Endodermal cell (in vitro differentiated cells): Measurements from ENCODE around the gene PCTP. TPM values are rescaled to one million over a fixed set of nuclear protein-coding genes. Genes with fewer than 3 reads are reported as not detected.

Source experiments
- DNase-seq: peaks from one replicate; pipeline ENCODE4 v3.0.0-alpha.2; 2017
- H3K27ac ChIP-seq: 2 replicates; pipeline ENCODE4 v1.5.1; 2013; ENCODE audit warnings: mild to moderate bottlenecking, low read depth, low read length, moderate library complexity
- H3K27me3 ChIP-seq: 2 replicates; pipeline ENCODE4 v1.6.1; 2013; ENCODE audit warnings: mild to moderate bottlenecking, low read length, moderate library complexity; ENCODE audit not compliant: insufficient read depth, control insufficient read depth, poor library complexity, severe bottlenecking
- H3K36me3 ChIP-seq: 2 replicates; pipeline ENCODE4 v1.7.0; 2013; ENCODE audit warnings: mild to moderate bottlenecking, low read length, moderate library complexity; ENCODE audit not compliant: control insufficient read depth, insufficient read depth
- H3K4me1 ChIP-seq: one replicate; pipeline ENCODE4 v1.7.0; 2013; ENCODE audit warnings: low read length; ENCODE audit not compliant: control insufficient read depth, insufficient read depth
- H3K4me3 ChIP-seq: 2 replicates; pipeline ENCODE4 v1.5.1; 2013; ENCODE audit warnings: mild to moderate bottlenecking, low read length, moderate library complexity
- H3K9ac ChIP-seq: 2 replicates; pipeline ENCODE4 v1.6.1; 2013; ENCODE audit warnings: mild to moderate bottlenecking, low read length, moderate library complexity; ENCODE audit not compliant: poor library complexity, severe bottlenecking; ENCODE audit errors: extremely low read depth
- H3K9me3 ChIP-seq: 2 replicates; pipeline ENCODE4 v1.6.1; 2013; ENCODE audit warnings: mild to moderate bottlenecking, low read length, moderate library complexity; ENCODE audit not compliant: control insufficient read depth
- H3K27ac Mint-ChIP-seq: 2 replicates; pipeline ENCODE4 v1.8.0; 2020; ENCODE audit warnings: mixed read lengths
- H3K27me3 Mint-ChIP-seq: 2 replicates; pipeline ENCODE4 v1.8.0; 2021; ENCODE audit warnings: mild to moderate bottlenecking, mixed read lengths; ENCODE audit not compliant: insufficient read depth
- H3K36me3 Mint-ChIP-seq: 2 replicates; pipeline ENCODE4 v1.8.0; 2020; ENCODE audit warnings: low read depth, mixed read lengths
- H3K4me1 Mint-ChIP-seq: 2 replicates; pipeline ENCODE4 v1.8.0; 2020; ENCODE audit warnings: mixed read lengths
- H3K4me3 Mint-ChIP-seq: 2 replicates; pipeline ENCODE4 v1.8.0; 2020; ENCODE audit warnings: mild to moderate bottlenecking, moderate library complexity, mixed read lengths
- H3K9me3 Mint-ChIP-seq: 2 replicates; pipeline ENCODE4 v1.8.0; 2020; ENCODE audit warnings: mild to moderate bottlenecking, mixed read lengths
- WGBS, 2 experiments: methylation state at CpG; one replicate each; pipeline versions ENCODE4 v1.1.5 to v1.1.7; 2013; ENCODE audit warnings: missing lambda C conversion rate in 2 of 2, mixed read lengths in 1 of 2; ENCODE audit not compliant: insufficient coverage in 1 of 2, insufficient read length in 1 of 2; 5-methylcytosine and 5-hydroxymethylcytosine counted together
- total RNA-seq, 2 donors: library from RNA; stranded (reverse); fragmentation: NEBNext Ultra II Directional in 1 of 2; extraction: Animal tissue kit (Norgen Biotek cat#: 25700) in 1 of 2; gene quantifications; 2 replicates in 1 of 2; 3 replicates in 1 of 2; pipeline ENCODE4 v1.2.1, GENCODE V29; 2021
- TF ChIP-seq, protein P1 (sequence below): fragments of 200-600 bp; sonication (generic); conservative IDR thresholded peaks from 2 replicates; pipeline ENCODE4 v1.5.0; 2021; ENCODE audit warnings: antibody characterized with exemption, mild to moderate bottlenecking

PCTP gene
- total RNA-seq, 2 donors from 2014 or later = 29.0 to 47.2 TPM

DNA sequence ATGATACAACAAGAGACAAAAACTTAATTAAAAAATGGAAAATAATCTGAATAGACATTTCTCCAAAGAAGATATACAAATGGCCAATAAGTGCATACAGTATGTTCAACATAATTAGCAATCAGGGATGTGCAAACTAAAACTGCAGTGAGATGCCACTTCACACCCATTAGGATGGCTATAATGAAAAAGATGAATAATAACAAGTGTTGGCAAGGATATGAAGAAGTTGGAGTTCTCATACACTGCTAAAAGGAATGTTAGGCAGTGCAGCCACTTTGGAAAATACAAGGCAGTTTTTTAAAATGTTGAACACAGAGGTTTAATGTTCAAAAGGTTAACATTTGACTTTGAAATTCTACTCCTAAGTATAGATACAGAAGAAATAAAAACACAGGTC, 69.8 kb downstream of the PCTP start:
- Histone ChIP-seq H3K9me3 (peaks cover 9% of the 10 kb centered on the region), H3K27me3 (no peaks in the 10 kb centered on the region), H3K36me3 (no peaks in the 10 kb centered on the region), H3K9ac (no peak overlapping the region), H3K4me3 (no peak overlapping the region), H3K4me1 (peaks cover 5% of the 10 kb centered on the region), H3K27ac (no peak overlapping the region)
- TF ChIP-seq, protein P1, sequence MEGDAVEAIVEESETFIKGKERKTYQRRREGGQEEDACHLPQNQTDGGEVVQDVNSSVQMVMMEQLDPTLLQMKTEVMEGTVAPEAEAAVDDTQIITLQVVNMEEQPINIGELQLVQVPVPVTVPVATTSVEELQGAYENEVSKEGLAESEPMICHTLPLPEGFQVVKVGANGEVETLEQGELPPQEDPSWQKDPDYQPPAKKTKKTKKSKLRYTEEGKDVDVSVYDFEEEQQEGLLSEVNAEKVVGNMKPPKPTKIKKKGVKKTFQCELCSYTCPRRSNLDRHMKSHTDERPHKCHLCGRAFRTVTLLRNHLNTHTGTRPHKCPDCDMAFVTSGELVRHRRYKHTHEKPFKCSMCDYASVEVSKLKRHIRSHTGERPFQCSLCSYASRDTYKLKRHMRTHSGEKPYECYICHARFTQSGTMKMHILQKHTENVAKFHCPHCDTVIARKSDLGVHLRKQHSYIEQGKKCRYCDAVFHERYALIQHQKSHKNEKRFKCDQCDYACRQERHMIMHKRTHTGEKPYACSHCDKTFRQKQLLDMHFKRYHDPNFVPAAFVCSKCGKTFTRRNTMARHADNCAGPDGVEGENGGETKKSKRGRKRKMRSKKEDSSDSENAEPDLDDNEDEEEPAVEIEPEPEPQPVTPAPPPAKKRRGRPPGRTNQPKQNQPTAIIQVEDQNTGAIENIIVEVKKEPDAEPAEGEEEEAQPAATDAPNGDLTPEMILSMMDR = no peak
- H3K4me3 Mint-ChIP-seq = no peak overlapping the region
- no peaks in the 10 kb centered on the region for H3K9me3 Mint-ChIP-seq
- H3K27me3 Mint-ChIP-seq = no peaks in the 10 kb centered on the region
- H3K27ac Mint-ChIP-seq = no peak overlapping the region
- H3K4me1 Mint-ChIP-seq = peaks cover 21% of the 10 kb centered on the region
- no peaks in the 10 kb centered on the region for H3K36me3 Mint-ChIP-seq
- DNase-seq = no peak

DNA sequence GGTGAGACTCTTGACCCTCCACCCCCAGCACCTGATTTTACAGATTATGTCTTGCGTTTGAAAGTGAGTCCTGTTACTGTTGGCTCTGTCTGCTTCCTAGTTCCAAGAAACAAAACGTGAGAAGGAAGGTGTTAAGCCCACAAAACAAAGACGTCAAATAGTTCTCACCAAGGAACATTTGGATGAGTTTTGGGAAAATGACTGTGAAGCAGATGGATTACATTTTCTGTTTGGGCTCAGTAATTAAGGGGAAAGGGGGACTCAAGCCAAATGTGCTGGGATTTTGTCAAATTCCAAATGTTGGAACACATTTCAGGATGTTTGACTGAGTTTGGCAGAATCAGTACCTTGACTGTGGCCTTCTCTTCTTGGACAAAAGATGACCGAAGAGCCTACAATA, 71.2 kb downstream of the PCTP start:
- H3K36me3 Mint-ChIP-seq = no peaks in the 10 kb centered on the region
- Histone ChIP-seq H3K27ac (no peak overlapping the region), H3K4me3 (no peak overlapping the region), H3K9me3 (peaks cover 9% of the 10 kb centered on the region), H3K36me3 (no peaks in the 10 kb centered on the region), H3K27me3 (no peaks in the 10 kb centered on the region), H3K9ac (no peak overlapping the region), H3K4me1 (peaks cover 5% of the 10 kb centered on the region)
- peaks cover 21% of the 10 kb centered on the region for H3K4me1 Mint-ChIP-seq
- no peak overlapping the region for H3K27ac Mint-ChIP-seq
- DNase-seq = no peak
- H3K4me3 Mint-ChIP-seq = no peak overlapping the region
- TF ChIP-seq, protein P1 = no peak
- H3K9me3 Mint-ChIP-seq = no peaks in the 10 kb centered on the region
- WGBS, 2 experiments = 64 to 86% methylated on average over 1 to 4 of the region's 4 CpGs
- H3K27me3 Mint-ChIP-seq = no peaks in the 10 kb centered on the region

DNA sequence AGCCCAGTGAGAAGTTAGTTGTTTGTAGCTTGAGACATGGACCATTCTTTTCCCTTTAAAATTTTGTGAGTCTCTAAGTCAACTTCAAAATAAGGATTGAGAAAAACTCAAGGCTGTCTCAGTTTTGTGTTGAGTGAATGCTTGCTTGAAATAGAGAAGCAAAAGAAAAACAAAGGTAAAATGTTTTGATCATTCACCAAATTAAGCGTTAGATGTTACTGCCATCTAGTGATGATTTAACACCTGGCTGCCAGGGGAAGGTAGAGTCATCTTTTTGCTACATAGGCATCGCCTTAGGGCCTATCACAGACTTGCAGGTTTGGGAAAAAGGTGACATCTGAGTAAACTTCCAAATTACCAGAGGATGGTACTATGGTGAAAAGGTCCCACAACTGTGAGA, 74.4 kb downstream of the PCTP start:
- TF ChIP-seq, protein P1 = peak; percentile 80
- no peak overlapping the region for H3K4me3 Mint-ChIP-seq
- no peak overlapping the region for H3K9ac ChIP-seq
- H3K27me3 ChIP-seq = no peaks in the 10 kb centered on the region
- no peaks in the 10 kb centered on the region for H3K36me3 ChIP-seq
- H3K4me1 Mint-ChIP-seq = peaks cover 24% of the 10 kb centered on the region
- no peak overlapping the region for H3K4me3 ChIP-seq
- H3K27ac ChIP-seq = no peak overlapping the region
- peaks cover 5% of the 10 kb centered on the region for H3K4me1 ChIP-seq
- H3K9me3 ChIP-seq = peaks cover 8% of the 10 kb centered on the region
- H3K27ac Mint-ChIP-seq = no peak overlapping the region
- 69 to 73% methylated on average over 2 of the region's 2 CpGs for WGBS, 2 experiments
- no peak for DNase-seq
- H3K27me3 Mint-ChIP-seq = no peaks in the 10 kb centered on the region
- no peaks in the 10 kb centered on the region for H3K9me3 Mint-ChIP-seq
- no peaks in the 10 kb centered on the region for H3K36me3 Mint-ChIP-seq

Other genes starting within 250 kb of the PCTP start
- not detected for gene SMIM36, start 239.6 kb upstream of the PCTP start, total RNA-seq
- gene TMEM100, start 28.2 kb upstream of the PCTP start, total RNA-seq = 1 to 10 TPM in 1 of 2 donors, under 1 TPM in 1; 0.71 to 4.3 TPM